ENCODE measurements around the gene MS4A10.
"Not testable (repeated sequence)": the region's sequence is repeated elsewhere in the genome, so short reads cannot be mapped to it uniquely, and the experiment has no call there.

Gene MS4A10

GRCh38 chr11:60785136-60785535 is at the start of gene MS4A10:
Gene MS4A10 (plus strand): TSS chr11:60785333. CDS start chr11:60790336, 5,003 bp downstream.
- no peaks in the 10 kb centered on the region for H3K4me1 Mint-ChIP-seq
- no peak for ATAC-seq
- H3K27me3 Mint-ChIP-seq: no peaks in the 10 kb centered on the region

GRCh38 chr11:60739114-60739513 is 46.0 kb upstream of the MS4A10 start:
- peaks cover 23% of the 10 kb centered on the region for H3K27me3 Mint-ChIP-seq
- ATAC-seq: no peak
- H3K9me3 Mint-ChIP-seq: no peaks in the 10 kb centered on the region
- H3K4me3 Mint-ChIP-seq: no peak overlapping the region
- H3K27ac Mint-ChIP-seq: no peak overlapping the region
- H3K4me1 Mint-ChIP-seq: no peaks in the 10 kb centered on the region
- H3K36me3 Mint-ChIP-seq: no peaks in the 10 kb centered on the region

More at GRCh38 chr11:60785136-60785535, at the start of gene MS4A10:
- Mint-ChIP-seq H3K4me3 (no peak within 1 kb of the TSS), H3K27ac (no peak within 1 kb of the TSS), H3K9me3 (no peaks in the 10 kb centered on the region), H3K36me3 (no peaks in the 10 kb centered on the region)

DNA sequence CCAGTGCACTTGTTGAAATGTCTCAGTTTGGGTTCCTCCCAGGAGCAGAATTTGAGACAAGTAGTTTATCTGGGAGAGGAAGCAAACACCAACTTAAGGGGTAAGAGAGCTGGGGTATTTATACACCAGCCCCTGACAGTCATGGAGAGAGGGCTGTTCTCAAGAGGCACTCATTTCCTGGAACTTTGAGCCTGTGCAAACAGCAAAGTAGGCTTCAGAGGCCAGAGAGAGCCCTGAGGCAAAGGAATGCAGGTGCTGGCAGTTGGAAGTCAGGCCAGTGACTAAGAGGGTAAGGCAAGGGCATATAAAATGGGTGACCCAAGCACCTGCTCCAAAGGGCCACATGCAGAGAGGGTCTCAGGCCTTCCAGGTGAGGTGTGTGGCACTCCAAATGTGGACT is 44.6 kb upstream of the MS4A10 start:
- Mint-ChIP-seq H3K27me3 (peaks cover 23% of the 10 kb centered on the region), H3K4me3 (no peak overlapping the region)

GRCh38 chr11:60741421-60741820 is 43.7 kb upstream of the MS4A10 start:
- Mint-ChIP-seq H3K27ac (no peak overlapping the region), H3K4me3 (no peak overlapping the region), H3K9me3 (no peaks in the 10 kb centered on the region), H3K4me1 (no peaks in the 10 kb centered on the region), H3K27me3 (peaks cover 23% of the 10 kb centered on the region), H3K36me3 (no peaks in the 10 kb centered on the region)
- ATAC-seq: no peak

More for the DNA sequence above, 44.6 kb upstream of the MS4A10 start:
- Mint-ChIP-seq H3K36me3 (no peaks in the 10 kb centered on the region), H3K27ac (no peak overlapping the region), H3K4me1 (no peaks in the 10 kb centered on the region), H3K9me3 (no peaks in the 10 kb centered on the region)
- no peak for ATAC-seq

DNA sequence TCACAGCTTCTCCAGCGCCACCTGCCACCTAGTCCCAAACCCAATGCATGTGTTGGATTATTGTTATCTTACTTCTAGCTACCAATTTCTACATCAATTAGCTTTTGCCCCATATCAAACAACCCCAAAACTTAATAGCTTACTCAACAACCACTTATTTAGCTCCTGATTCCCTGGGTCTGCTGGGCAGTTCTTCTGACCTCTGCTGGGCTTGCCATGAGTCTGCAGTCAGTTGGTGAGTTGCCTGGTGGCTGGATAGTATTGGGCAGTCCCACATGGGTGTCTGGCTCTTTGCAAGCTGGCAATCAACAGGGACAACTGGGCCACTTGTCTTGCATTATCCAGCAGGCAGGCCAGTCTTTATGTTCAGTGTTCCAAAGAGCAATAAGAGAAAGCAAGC is 42.1 kb upstream of the MS4A10 start:
- Mint-ChIP-seq H3K27me3 (peaks cover 15% of the 10 kb centered on the region), H3K27ac (no peak overlapping the region), H3K9me3 (peaks cover 4% of the 10 kb centered on the region), H3K4me3 (no peak overlapping the region), H3K36me3 (no peaks in the 10 kb centered on the region), H3K4me1 (no peaks in the 10 kb centered on the region)
- no peak for ATAC-seq

GRCh38 chr11:60744114-60744513 is 41.0 kb upstream of the MS4A10 start:
- H3K36me3 Mint-ChIP-seq: no peaks in the 10 kb centered on the region
- ATAC-seq: no peak
- H3K9me3 Mint-ChIP-seq: peaks cover 4% of the 10 kb centered on the region
- no peak overlapping the region for H3K27ac Mint-ChIP-seq
- no peaks in the 10 kb centered on the region for H3K4me1 Mint-ChIP-seq
- H3K27me3 Mint-ChIP-seq: peaks cover 5% of the 10 kb centered on the region
- H3K4me3 Mint-ChIP-seq: no peak overlapping the region

GRCh38 chr11:60747359-60747873 is 37.7 kb upstream of the MS4A10 start:
- Mint-ChIP-seq H3K27ac (no peak overlapping the region), H3K27me3 (peaks cover 25% of the 10 kb centered on the region), H3K4me1 (no peaks in the 10 kb centered on the region)

GRCh38 chr11:60748225-60748624 is 36.9 kb upstream of the MS4A10 start:
- peaks cover 4% of the 10 kb centered on the region for H3K9me3 Mint-ChIP-seq
- H3K36me3 Mint-ChIP-seq: no peaks in the 10 kb centered on the region
- no peak for ATAC-seq
- H3K27me3 Mint-ChIP-seq: peaks cover 33% of the 10 kb centered on the region
- no peak overlapping the region for H3K27ac Mint-ChIP-seq
- no peak overlapping the region for H3K4me3 Mint-ChIP-seq
- no peaks in the 10 kb centered on the region for H3K4me1 Mint-ChIP-seq

More at GRCh38 chr11:60747359-60747873, 37.7 kb upstream of the MS4A10 start:
- Mint-ChIP-seq H3K9me3 (peaks cover 4% of the 10 kb centered on the region), H3K36me3 (no peaks in the 10 kb centered on the region), H3K4me3 (no peak overlapping the region)
- ATAC-seq: no peak

- Mint-ChIP-seq H3K27me3 (peaks cover 33% of the 10 kb centered on the region), H3K4me3 (no peak overlapping the region), H3K4me1 (no peaks in the 10 kb centered on the region), H3K36me3 (no peaks in the 10 kb centered on the region), H3K27ac (no peak overlapping the region), H3K9me3 (peaks cover 4% of the 10 kb centered on the region)
- ATAC-seq: peak; percentile 58
These were observed 36.3 kb upstream of the MS4A10 start for GRCh38 chr11:60748821-60749220.

- Mint-ChIP-seq H3K36me3 (no peaks in the 10 kb centered on the region), H3K4me1 (no peaks in the 10 kb centered on the region), H3K9me3 (peaks cover 4% of the 10 kb centered on the region), H3K27me3 (peaks cover 33% of the 10 kb centered on the region), H3K27ac (no peak overlapping the region), H3K4me3 (no peak overlapping the region)
- no peak for ATAC-seq
These were observed 34.2 kb upstream of the MS4A10 start for GRCh38 chr11:60750911-60751310.

GRCh38 chr11:60753309-60753708 is 31.8 kb upstream of the MS4A10 start:
- no peak for ATAC-seq
- H3K9me3 Mint-ChIP-seq: no peaks in the 10 kb centered on the region
- no peak overlapping the region for H3K27ac Mint-ChIP-seq
- no peaks in the 10 kb centered on the region for H3K36me3 Mint-ChIP-seq
- H3K4me1 Mint-ChIP-seq: peaks cover 8% of the 10 kb centered on the region
- peaks cover 33% of the 10 kb centered on the region for H3K27me3 Mint-ChIP-seq
- no peak overlapping the region for H3K4me3 Mint-ChIP-seq

DNA sequence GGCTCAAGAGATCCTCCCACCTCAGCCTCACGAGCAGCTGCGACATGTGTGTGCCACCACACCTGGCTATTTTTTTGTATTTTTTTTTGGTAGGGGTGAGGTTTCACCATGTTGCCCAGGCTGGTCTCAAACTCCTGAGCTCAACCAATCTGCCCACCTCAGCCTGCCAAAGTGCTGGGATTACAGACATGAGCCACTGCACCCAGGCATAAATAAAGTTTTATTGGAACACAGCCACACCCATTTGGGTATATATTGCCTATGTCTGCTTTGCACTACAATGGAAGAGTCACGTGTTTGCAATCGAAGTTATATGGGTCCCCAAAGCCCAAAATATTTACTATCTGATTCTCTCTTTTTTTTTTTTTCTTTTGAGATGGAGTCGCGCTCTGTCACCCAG is 30.2 kb upstream of the MS4A10 start:
- H3K27ac Mint-ChIP-seq: no peak overlapping the region
- no peaks in the 10 kb centered on the region for H3K9me3 Mint-ChIP-seq
- peaks cover 28% of the 10 kb centered on the region for H3K27me3 Mint-ChIP-seq
- no peak overlapping the region for H3K4me3 Mint-ChIP-seq
- H3K4me1 Mint-ChIP-seq: peaks cover 14% of the 10 kb centered on the region
- ATAC-seq: no peak
- no peaks in the 10 kb centered on the region for H3K36me3 Mint-ChIP-seq

GRCh38 chr11:60756307-60757032 is 28.7 kb upstream of the MS4A10 start, which contains the start of gene MS4A15:
Gene MS4A15 (plus strand): TSS chr11:60756867. CDS start chr11:60763734, 6,867 bp downstream.
- H3K27me3 Mint-ChIP-seq: peaks cover 21% of the 10 kb centered on the region
- no peaks in the 10 kb centered on the region for H3K36me3 Mint-ChIP-seq
- no peaks in the 10 kb centered on the region for H3K9me3 Mint-ChIP-seq
- H3K27ac Mint-ChIP-seq: no peak within 1 kb of the TSS
- ATAC-seq: peak; percentile 51
- H3K4me1 Mint-ChIP-seq: peaks cover 22% of the 10 kb centered on the region
- H3K4me3 Mint-ChIP-seq: no peak within 1 kb of the TSS

- peaks cover 15% of the 10 kb centered on the region for H3K27me3 Mint-ChIP-seq
- H3K4me1 Mint-ChIP-seq: peaks cover 30% of the 10 kb centered on the region
- no peaks in the 10 kb centered on the region for H3K36me3 Mint-ChIP-seq
- no peak overlapping the region for H3K4me3 Mint-ChIP-seq
- no peaks in the 10 kb centered on the region for H3K9me3 Mint-ChIP-seq
- no peak overlapping the region for H3K27ac Mint-ChIP-seq
- no peak for ATAC-seq
These were observed 27.8 kb upstream of the MS4A10 start for GRCh38 chr11:60757231-60757800.

- not testable (repeated sequence) for H3K27me3 Mint-ChIP-seq, H3K27ac Mint-ChIP-seq, H3K36me3 Mint-ChIP-seq, H3K4me3 Mint-ChIP-seq, ATAC-seq, H3K9me3 Mint-ChIP-seq
- H3K4me1 Mint-ChIP-seq: peaks cover 44% of the 10 kb centered on the region
These were observed 26.5 kb upstream of the MS4A10 start for GRCh38 chr11:60758671-60759070.
